D721Med (cell line): Measurements from ENCODE around the gene PRKCD.

Experiments
- DNase-seq: peaks from one replicate; pipeline ENCODE4 v3.0.0; 2011; ENCODE audit warnings: low spot score; ENCODE audit not compliant: insufficient read length
- FAIRE-seq: peaks from 2 replicates; lab custom pipeline; 2011; peaks lifted over from hg19 to GRCh38; lab: Jason Lieb, UNC
- TF ChIP-seq, protein P1 (sequence below): IDR thresholded peaks from 2 replicates; pipeline ENCODE4 v1.5.1; 2012; ENCODE audit warnings: mild to moderate bottlenecking, control low read depth; ENCODE audit not compliant: insufficient read depth; ENCODE audit errors: missing control alignments

PRKCD gene

DNA sequence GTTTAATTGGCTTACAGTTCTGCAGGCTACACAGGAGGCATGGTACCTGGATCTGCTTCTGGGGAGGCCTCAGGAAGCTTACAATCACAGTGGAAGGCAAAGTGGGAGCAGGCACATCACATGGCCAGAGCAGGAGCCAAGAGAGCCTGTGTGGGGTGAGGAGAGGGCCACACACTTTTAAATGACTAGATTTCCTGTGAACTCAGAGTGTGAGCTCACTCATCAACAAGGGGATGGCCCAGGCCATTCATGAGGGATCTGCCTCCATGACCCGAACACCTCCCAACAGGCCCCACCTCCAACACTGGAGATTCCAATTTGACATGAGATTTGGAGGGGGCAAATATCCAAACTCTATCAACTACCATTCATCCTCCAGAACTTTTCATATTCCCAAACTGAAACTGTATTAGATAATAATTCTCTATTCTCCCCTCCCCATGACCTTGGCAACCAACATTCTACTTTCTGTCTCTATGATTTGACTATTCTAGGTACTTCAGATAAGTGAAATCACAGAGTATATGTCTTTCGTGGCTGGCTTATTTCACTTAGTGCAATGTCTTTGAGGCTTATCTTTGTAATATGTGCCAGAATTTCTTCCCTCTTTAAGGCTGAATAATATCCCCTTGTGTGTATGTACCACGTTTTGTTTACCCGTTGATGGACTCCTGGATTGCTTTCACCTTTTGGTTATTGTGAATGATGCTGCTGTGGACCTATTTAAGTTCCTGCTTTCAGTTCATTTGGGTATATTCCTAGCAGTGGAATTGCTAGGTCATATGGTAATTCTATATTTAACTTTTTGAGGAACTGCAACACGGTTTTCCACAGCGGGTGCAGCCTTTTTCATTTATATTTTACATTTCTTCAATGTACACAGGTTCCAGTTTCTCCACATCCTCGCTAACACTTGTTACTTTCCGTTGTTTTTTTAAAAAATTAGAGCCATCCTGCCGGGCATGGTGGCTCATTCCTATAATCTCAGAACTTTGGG lies 51.0 kb downstream of the PRKCD start:
- DNase-seq: no peak
- TF ChIP-seq, protein P1, sequence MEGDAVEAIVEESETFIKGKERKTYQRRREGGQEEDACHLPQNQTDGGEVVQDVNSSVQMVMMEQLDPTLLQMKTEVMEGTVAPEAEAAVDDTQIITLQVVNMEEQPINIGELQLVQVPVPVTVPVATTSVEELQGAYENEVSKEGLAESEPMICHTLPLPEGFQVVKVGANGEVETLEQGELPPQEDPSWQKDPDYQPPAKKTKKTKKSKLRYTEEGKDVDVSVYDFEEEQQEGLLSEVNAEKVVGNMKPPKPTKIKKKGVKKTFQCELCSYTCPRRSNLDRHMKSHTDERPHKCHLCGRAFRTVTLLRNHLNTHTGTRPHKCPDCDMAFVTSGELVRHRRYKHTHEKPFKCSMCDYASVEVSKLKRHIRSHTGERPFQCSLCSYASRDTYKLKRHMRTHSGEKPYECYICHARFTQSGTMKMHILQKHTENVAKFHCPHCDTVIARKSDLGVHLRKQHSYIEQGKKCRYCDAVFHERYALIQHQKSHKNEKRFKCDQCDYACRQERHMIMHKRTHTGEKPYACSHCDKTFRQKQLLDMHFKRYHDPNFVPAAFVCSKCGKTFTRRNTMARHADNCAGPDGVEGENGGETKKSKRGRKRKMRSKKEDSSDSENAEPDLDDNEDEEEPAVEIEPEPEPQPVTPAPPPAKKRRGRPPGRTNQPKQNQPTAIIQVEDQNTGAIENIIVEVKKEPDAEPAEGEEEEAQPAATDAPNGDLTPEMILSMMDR: no peak
- no peak for FAIRE-seq

DNA sequence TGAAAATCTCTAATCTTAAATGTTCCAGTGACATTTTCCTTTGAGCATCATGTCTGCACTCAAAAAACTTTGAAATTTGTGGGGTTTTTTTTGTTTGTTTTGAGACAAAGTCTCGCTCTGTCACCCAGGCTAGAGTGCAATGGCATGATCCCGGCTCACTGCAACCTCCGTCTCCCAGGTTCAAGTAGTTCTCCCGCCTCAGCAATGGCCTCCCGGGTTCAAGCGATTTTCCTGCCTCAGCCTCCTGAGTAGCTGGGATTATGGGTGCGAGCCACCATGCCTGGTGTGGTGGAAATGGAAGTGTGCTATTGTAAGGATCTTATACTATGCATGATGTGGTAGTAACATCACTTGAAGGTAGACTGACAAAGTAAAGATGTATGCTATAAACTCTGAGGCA lies 52.3 kb downstream of the PRKCD start:
- TF ChIP-seq, protein P1: no peak
- DNase-seq (no peak), FAIRE-seq (no peak)

DNA sequence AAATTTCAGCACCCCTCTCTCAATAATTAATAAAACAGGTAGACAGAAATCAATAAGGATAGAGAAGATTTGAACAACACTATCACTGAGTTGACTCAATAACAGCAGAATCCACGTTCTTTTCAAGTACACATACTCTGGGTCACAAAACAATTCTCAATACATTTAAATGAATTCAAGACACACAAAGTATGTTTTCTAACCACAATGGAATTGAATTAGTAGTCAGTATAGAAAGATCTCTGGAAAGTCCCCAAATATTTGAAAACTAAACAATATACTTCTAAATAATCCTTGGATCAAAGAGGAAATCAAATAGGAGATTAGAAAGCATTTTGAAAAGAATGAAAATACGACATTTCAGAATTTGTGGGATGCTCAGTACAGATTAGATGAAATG lies 54.8 kb downstream of the PRKCD start:
- TF ChIP-seq, protein P1: no peak
- DNase-seq (no peak), FAIRE-seq (no peak)

DNA sequence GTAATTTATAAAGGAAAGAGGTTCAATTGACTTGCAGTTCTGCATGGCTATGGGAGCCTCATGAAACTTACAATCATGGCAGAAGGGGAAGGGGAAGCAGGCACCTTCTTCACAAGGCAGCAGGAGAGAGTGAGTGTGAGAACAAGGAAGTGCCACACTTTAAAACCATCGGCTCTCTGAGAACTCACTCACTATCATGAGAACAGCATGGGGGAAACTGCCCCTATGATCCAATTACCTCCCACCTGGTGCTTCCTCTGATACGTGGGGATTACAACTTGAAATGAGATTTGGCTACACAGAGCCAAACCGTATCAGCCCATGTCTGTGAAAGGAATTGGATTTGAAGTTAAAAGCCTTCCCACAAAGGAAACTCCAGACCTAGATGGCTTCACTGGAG lies 55.7 kb downstream of the PRKCD start:
- DNase-seq: no peak
- TF ChIP-seq, protein P1: no peak

DNA sequence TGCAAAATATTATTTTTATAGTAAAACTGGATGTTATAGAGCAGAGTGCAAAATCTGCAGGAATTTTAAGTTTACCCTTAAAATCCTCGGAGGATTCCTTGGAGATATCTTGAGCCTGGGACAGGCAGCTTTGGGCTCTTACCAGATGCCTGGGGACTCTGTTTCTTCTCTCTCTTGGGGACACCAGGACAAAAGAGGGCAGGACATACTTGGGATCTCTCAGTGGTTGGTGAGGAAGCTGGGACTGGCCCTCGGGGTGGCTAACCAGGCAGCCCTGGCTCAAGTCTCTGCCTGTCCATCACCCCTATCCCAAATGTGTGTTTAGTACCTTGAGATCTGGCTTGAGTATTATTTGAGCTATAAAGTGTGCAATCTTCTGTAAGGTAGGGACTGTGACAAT lies 56.2 kb downstream of the PRKCD start:
- TF ChIP-seq, protein P1: no peak
- FAIRE-seq (no peak), DNase-seq (no peak)

More for the DNA sequence above, 55.7 kb downstream of the PRKCD start:
- no peak for FAIRE-seq

DNA sequence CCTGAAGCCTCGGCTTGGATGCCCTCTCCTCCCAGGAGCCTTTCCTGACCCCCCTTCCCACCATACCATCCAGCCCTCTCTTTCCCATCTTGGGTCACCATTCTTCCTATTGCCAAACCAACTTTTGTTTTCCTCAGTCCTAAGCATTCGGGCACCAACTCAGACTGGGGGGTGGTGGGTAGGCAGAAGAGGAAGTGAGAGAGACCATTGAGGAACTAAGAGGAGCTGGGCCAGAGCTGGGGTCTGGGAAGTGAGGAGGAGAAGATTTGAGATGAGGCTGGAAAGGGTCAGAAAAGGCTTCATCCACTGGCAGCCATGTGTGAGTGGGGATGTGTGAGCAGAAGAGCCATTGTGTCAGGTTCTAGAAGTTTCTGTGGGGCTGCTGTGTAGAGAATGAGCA lies 57.1 kb downstream of the PRKCD start:
- no peak for FAIRE-seq
- TF ChIP-seq, protein P1: no peak
- DNase-seq: no peak
